Endothelial cell (in vitro differentiated cells): Measurements from ENCODE around the gene ADAMTSL1. TPM values are rescaled to one million over a fixed set of nuclear protein-coding genes. Genes with fewer than 3 reads are reported as not detected.

Experiments used
- DNase-seq: peaks from one replicate; pipeline ENCODE4 v3.0.0; 2021; ENCODE audit warnings: low spot score
- H3K27ac Mint-ChIP-seq: one replicate; pipeline ENCODE4 v1.8.0; 2021; ENCODE audit warnings: mixed read lengths, inconsistent platforms; ENCODE audit not compliant: unreplicated experiment
- H3K27me3 Mint-ChIP-seq: one replicate; pipeline ENCODE4 v1.8.0; 2021; ENCODE audit warnings: mild to moderate bottlenecking, moderate library complexity, mixed read lengths, inconsistent platforms; ENCODE audit not compliant: unreplicated experiment
- H3K36me3 Mint-ChIP-seq: one replicate; pipeline ENCODE4 v1.8.0; 2021; ENCODE audit warnings: mild to moderate bottlenecking, low read depth, mixed read lengths, inconsistent platforms; ENCODE audit not compliant: unreplicated experiment
- H3K4me1 Mint-ChIP-seq: one replicate; pipeline ENCODE4 v1.8.0; 2021; ENCODE audit warnings: mild to moderate bottlenecking, mixed read lengths, inconsistent platforms; ENCODE audit not compliant: unreplicated experiment
- H3K4me3 Mint-ChIP-seq: one replicate; pipeline ENCODE4 v1.8.0; 2021; ENCODE audit warnings: mild to moderate bottlenecking, mixed read lengths, inconsistent platforms; ENCODE audit not compliant: unreplicated experiment
- H3K9me3 Mint-ChIP-seq: one replicate; pipeline ENCODE4 v1.8.0; 2021; ENCODE audit warnings: mixed read lengths, inconsistent platforms; ENCODE audit not compliant: unreplicated experiment
- total RNA-seq: library from RNA; stranded (reverse); fragmentation: NEBNext Ultra II Directional; extraction: Animal tissue kit (Norgen Biotek cat#: 25700); gene quantifications from one replicate; pipeline ENCODE4 v1.2.1, GENCODE V29; 2021; ENCODE audit not compliant: unreplicated experiment
- TF ChIP-seq, protein P1 (sequence below): fragments of 200-600 bp; sonication (generic); IDR thresholded peaks from one replicate; pipeline ENCODE4 v1.5.0; 2021; ENCODE audit warnings: antibody characterized with exemption; ENCODE audit not compliant: unreplicated experiment

Gene ADAMTSL1
- total RNA-seq, 1 donor from 2014 or later: 18.2 TPM

DNA sequence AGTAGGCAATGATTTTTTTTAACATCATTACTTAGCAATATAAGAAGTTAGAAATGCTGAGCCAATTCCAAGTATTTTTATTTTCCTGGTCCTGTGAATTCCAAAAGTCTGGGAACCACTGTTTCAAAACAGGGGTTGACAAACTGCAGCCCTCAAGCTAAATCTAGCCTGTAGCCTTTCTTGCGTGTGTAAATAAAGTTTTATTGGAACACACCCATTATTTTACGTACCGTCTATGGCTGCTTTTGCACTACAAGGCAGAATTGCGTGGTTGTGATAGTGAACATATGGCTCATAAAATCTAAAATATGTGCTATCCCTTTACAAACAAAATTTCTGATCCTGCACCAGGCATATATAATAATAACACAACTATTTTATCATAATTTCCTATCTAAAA is 280.0 kb downstream of the ADAMTSL1 start:
- Mint-ChIP-seq H3K27me3 (no peaks in the 10 kb centered on the region), H3K4me1 (no peaks in the 10 kb centered on the region), H3K9me3 (no peaks in the 10 kb centered on the region), H3K27ac (no peak overlapping the region), H3K36me3 (no peaks in the 10 kb centered on the region), H3K4me3 (no peak overlapping the region)
- TF ChIP-seq, protein P1, sequence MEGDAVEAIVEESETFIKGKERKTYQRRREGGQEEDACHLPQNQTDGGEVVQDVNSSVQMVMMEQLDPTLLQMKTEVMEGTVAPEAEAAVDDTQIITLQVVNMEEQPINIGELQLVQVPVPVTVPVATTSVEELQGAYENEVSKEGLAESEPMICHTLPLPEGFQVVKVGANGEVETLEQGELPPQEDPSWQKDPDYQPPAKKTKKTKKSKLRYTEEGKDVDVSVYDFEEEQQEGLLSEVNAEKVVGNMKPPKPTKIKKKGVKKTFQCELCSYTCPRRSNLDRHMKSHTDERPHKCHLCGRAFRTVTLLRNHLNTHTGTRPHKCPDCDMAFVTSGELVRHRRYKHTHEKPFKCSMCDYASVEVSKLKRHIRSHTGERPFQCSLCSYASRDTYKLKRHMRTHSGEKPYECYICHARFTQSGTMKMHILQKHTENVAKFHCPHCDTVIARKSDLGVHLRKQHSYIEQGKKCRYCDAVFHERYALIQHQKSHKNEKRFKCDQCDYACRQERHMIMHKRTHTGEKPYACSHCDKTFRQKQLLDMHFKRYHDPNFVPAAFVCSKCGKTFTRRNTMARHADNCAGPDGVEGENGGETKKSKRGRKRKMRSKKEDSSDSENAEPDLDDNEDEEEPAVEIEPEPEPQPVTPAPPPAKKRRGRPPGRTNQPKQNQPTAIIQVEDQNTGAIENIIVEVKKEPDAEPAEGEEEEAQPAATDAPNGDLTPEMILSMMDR: no peak
- no peak for DNase-seq

DNA sequence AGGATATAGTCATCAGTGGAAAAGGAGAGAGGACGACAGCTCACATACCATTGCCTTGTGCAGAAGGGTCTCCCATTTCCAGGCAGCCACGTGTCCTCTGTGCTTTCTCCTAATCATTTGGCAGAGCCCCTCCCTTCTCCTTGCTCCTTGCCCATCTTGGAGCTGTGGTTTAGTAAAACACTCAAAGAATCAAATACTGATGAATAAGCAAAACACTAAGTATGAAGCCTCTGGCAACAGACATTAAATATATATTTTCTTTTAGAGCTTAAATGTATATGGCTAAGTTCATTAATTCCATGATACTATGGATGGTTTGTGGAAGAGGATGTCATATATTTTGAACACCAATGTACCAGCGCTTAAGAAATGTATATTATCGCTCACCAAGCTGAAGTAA is 280.6 kb downstream of the ADAMTSL1 start:
- Mint-ChIP-seq H3K4me3 (no peak overlapping the region), H3K27me3 (no peaks in the 10 kb centered on the region), H3K36me3 (no peaks in the 10 kb centered on the region), H3K27ac (no peak overlapping the region), H3K4me1 (no peaks in the 10 kb centered on the region), H3K9me3 (no peaks in the 10 kb centered on the region)
- DNase-seq: no peak
- TF ChIP-seq, protein P1: no peak

DNA sequence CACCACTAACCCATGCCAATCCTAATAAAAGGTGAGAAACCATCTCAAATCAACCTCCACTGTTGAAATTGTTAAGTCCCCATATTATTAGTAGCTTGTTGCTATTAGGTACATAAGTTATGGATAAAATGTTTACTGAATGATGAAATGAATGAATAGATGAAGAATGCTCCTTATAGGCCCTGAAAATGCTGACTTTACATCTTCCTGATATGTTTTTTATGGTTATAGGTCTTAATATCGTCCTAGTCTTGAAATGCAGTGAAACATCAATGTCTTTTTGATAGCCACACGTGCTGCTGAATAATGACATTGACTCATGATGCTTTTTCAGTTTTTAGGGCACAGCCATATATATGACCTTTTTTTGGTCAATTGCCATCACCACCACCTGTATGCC is 281.3 kb downstream of the ADAMTSL1 start:
- Mint-ChIP-seq H3K27me3 (no peaks in the 10 kb centered on the region), H3K4me1 (no peaks in the 10 kb centered on the region), H3K9me3 (no peaks in the 10 kb centered on the region), H3K36me3 (no peaks in the 10 kb centered on the region), H3K27ac (no peak overlapping the region), H3K4me3 (no peak overlapping the region)
- TF ChIP-seq, protein P1: no peak
- DNase-seq: no peak

DNA sequence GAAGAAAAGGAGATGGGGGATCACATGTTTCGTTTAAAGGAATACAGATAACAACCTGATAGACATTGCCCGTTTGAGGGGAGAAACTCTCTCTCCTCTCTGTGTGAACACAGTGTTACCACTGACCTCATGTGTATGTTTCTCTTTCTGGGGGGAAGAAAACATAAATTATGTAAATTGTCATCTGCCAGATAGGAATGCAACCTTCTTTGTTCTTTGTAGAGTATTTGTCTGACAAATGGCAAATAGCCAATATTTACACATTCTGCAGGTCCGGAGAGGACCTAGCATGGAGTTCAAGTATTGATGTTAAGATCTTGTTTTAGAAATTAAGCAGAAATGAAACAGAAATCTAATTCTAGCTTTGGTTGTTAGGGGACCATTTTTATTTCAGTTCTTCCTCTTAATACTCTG is 282.8 kb downstream of the ADAMTSL1 start:
- Mint-ChIP-seq H3K9me3 (no peaks in the 10 kb centered on the region), H3K27me3 (no peaks in the 10 kb centered on the region), H3K4me1 (no peaks in the 10 kb centered on the region), H3K36me3 (no peaks in the 10 kb centered on the region), H3K27ac (no peak overlapping the region), H3K4me3 (no peak overlapping the region)
- no peak for DNase-seq
- TF ChIP-seq, protein P1: no peak

DNA sequence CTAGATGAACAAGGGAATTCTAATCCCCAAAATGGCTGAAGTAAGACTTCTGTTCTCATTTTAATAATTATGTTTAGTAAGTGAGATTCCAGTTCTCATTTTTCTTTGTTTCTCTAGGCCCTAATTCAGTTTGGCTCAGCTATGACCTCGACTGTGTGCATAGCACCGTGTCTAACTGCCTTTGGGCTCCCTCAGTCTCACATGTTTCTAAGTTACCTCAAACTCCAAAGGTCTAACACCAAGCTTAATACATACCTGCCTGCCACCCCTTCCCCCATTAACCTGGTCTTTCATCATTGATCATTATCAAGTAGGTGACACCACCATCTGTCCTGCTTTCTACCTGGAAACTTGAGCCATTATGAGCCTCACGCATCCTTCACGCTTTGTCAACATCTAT is 285.9 kb downstream of the ADAMTSL1 start:
- TF ChIP-seq, protein P1: no peak
- DNase-seq: no peak
- no peaks in the 10 kb centered on the region for H3K4me1 Mint-ChIP-seq
- no peak overlapping the region for H3K4me3 Mint-ChIP-seq
- H3K9me3 Mint-ChIP-seq: no peaks in the 10 kb centered on the region
- no peaks in the 10 kb centered on the region for H3K36me3 Mint-ChIP-seq
- H3K27ac Mint-ChIP-seq: no peak overlapping the region
- no peaks in the 10 kb centered on the region for H3K27me3 Mint-ChIP-seq
